Right atrium auricular region (tissue), 2 donors: Measurements from ENCODE around the gene PDZD2. TPM values are rescaled to one million over a fixed set of nuclear protein-coding genes. Genes with fewer than 3 reads are reported as not detected.

Experiments
- DNase-seq: peaks from one replicate; pipeline ENCODE4 v3.0.0-alpha.2; 2019; ENCODE audit warnings: low spot score
- H3K27ac ChIP-seq, 2 donors: fragments of 200-600 bp; sonication (generic); 1 replicate in 1 of 2; 2 replicates in 1 of 2; pipeline ENCODE4 v1.5.1; 2016 to 2019
- H3K27me3 ChIP-seq, 2 donors: fragments of 200-600 bp; sonication (generic); one replicate each; pipeline versions ENCODE4 v1.5.1 to v1.6.0; 2017 to 2019
- H3K36me3 ChIP-seq: fragments of 200-600 bp; sonication (generic); one replicate; pipeline ENCODE4 v1.5.1; 2016
- H3K4me1 ChIP-seq, 2 donors: fragments of 200-600 bp; sonication (generic); one replicate each; pipeline versions ENCODE4 v1.5.1 to v1.6.0; 2017 to 2019
- H3K4me3 ChIP-seq, 2 donors: fragments of 200-600 bp; sonication (generic); 1 replicate in 1 of 2; 2 replicates in 1 of 2; pipeline ENCODE4 v1.5.1; 2017 to 2019; ENCODE audit warnings: mild to moderate bottlenecking in 1 of 2, moderate library complexity in 1 of 2
- H3K9me3 ChIP-seq, 2 donors: fragments of 200-600 bp; sonication (generic); one replicate each; pipeline ENCODE4 v1.5.1; 2019
- total RNA-seq, 2 donors: library from RNA; depleted of rRNA; stranded (reverse); fragments of >200 nt; gene quantifications; one replicate each; pipeline ENCODE4 v1.1.0, GENCODE V29; 2016
- TF ChIP-seq, protein P1 (sequence below), 2 donors: fragments of 200-600 bp; sonication (generic); IDR thresholded peaks; one replicate each; pipeline ENCODE4 v1.5.1; 2019; ENCODE audit warnings: antibody characterized with exemption in 2 of 2

The PDZD2 gene
- total RNA-seq, 2 donors from 2014 or later: 79.5 to 86.4 TPM

DNA sequence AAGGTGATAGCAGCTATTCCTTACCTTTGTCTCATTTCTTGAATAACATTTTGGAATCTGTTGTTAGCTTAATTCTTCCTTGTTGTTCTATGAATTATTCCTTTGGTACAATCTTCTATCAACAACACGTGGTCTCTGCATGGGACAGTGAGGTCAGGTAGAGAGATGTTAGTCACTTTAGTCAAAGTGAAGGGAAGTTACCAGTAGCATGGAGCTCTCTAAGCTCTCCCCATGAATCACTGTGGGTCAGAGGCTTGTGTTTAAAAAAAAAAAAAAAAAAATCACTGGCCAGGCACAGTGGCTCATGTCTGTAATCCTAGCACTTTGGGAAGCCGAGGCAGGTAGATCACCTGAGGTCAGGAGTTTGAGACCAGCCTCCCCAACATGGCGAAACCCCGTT lies 419.2 kb downstream of the PDZD2 start:
- TF ChIP-seq, protein P1, sequence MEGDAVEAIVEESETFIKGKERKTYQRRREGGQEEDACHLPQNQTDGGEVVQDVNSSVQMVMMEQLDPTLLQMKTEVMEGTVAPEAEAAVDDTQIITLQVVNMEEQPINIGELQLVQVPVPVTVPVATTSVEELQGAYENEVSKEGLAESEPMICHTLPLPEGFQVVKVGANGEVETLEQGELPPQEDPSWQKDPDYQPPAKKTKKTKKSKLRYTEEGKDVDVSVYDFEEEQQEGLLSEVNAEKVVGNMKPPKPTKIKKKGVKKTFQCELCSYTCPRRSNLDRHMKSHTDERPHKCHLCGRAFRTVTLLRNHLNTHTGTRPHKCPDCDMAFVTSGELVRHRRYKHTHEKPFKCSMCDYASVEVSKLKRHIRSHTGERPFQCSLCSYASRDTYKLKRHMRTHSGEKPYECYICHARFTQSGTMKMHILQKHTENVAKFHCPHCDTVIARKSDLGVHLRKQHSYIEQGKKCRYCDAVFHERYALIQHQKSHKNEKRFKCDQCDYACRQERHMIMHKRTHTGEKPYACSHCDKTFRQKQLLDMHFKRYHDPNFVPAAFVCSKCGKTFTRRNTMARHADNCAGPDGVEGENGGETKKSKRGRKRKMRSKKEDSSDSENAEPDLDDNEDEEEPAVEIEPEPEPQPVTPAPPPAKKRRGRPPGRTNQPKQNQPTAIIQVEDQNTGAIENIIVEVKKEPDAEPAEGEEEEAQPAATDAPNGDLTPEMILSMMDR (IDR thresholded peaks at IDR 0.05): no peak
- peaks cover 0 to 13% of the 10 kb centered on the region in 2 donors for H3K4me1 ChIP-seq
- DNase-seq: no peak

DNA sequence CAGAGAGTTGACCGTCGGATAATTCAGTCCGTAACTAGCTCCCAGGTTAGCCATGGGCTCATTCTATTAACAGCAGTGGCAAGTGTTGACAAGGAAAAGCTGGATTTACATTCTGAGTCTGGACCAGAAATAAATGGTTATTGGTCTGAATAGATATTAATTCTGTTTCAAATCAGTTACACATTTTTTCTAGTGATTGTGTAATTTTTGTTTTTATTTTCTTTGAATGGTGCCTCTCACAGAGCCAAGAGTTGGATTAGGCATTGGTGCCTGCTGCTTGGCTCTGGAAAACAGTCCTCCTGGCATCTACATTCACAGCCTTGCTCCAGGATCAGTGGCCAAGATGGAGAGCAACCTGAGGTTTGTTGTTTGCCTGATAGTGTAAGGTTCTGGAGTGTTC lies 420.1 kb downstream of the PDZD2 start:
- H3K27me3 ChIP-seq: no peaks in the 10 kb centered on the region
- H3K36me3 ChIP-seq: peaks cover 30% of the 10 kb centered on the region
- H3K4me3 ChIP-seq: no peak overlapping the region
- no peaks in the 10 kb centered on the region for H3K9me3 ChIP-seq
- DNase-seq: no peak
- H3K27ac ChIP-seq: no peak overlapping the region
- TF ChIP-seq, protein P1 (IDR thresholded peaks at IDR 0.05): no peak
- H3K4me1 ChIP-seq: peaks cover 0 to 13% of the 10 kb centered on the region in 2 donors

More for the DNA sequence above, 419.2 kb downstream of the PDZD2 start:
- H3K4me3 ChIP-seq: no peak overlapping the region
- H3K27me3 ChIP-seq: no peaks in the 10 kb centered on the region
- no peak overlapping the region for H3K27ac ChIP-seq
- no peaks in the 10 kb centered on the region for H3K9me3 ChIP-seq
- peaks cover 39% of the 10 kb centered on the region for H3K36me3 ChIP-seq

DNA sequence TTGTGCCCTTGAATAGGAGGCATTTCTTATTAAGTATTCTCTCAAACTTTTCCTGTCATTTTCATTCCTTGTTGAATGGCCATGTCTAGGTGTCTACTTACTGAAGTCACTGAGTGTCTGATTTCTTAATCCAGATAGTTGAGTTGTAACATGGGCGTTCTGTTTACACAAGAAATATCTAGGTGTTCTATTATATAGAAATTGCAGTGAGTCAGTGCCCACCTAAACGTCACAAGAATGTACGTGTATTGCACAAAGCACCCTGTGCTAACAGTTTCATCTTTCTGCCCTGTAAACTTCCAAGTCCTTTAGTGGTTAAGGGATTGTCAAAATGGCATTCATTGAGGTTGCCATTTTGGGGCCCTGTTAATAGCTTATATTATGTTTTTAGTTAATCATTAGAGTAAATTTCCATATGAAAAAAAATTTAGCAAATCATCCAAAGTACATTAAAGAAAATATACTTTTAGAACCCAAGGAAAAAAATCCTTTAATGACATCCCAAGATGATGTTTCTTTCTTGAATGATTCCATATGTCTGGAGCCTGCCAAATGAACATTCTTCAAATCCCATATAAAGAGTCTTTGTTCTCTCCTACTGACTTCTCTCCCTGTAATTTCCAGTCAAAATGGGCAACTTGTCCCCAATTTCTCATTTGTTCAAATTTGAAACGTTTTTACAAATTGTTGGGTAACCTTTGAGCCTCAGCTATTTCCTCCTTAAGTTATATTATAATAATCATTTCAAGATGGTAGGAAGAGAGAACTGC lies 421.0 kb downstream of the PDZD2 start:
- no peaks in the 10 kb centered on the region for H3K9me3 ChIP-seq
- no peaks in the 10 kb centered on the region for H3K27me3 ChIP-seq
- no peak for DNase-seq
- H3K27ac ChIP-seq: no peak overlapping the region
- TF ChIP-seq, protein P1 (IDR thresholded peaks at IDR 0.05): no peak
- H3K4me1 ChIP-seq: peaks cover 0 to 13% of the 10 kb centered on the region in 2 donors
- H3K4me3 ChIP-seq: no peak overlapping the region
- peaks cover 29% of the 10 kb centered on the region for H3K36me3 ChIP-seq

DNA sequence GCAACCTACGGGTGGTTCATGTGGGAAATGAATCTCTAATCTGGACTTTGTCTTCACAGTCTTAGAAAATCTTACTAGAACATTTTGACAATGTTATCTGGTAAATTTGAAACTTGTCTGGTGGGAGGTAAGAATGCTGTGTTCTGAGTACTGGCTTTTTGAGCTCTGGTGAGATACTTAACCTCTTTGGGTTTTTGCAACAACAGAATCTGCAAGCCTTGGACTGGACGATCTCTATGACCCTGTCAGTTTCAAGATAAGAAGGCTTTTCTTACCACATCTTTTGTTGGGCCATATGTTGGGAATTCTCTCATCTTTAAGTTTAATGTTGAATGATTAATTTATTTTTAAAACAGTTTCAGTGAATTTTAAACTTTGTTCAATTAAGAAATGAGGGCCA lies 422.3 kb downstream of the PDZD2 start:
- Histone ChIP-seq H3K27me3 (no peaks in the 10 kb centered on the region), H3K9me3 (no peaks in the 10 kb centered on the region), H3K4me1 (peaks cover 0 to 9% of the 10 kb centered on the region in 2 donors), H3K27ac (no peak overlapping the region), H3K36me3 (peaks cover 29% of the 10 kb centered on the region), H3K4me3 (no peak overlapping the region)
- DNase-seq: no peak
- TF ChIP-seq, protein P1 (IDR thresholded peaks at IDR 0.05): no peak

DNA sequence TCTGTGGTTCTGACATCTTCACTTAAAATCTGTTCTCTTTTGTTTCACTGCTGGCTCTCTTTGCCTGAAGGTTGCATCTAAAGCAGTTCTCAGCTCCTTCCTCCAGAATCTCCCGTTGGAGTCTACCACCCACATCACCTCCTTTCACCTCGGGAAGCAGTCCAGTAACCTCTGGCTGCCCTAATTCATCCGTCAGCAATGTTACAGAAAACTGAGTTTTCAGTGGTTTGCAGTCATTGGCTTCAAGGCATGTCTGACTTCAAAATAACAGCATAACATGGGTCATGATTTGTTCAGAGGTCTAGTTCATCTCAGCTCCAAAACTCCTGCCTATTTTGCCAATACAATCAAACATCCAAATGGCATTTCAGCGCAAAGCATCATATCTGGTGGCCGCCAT lies 427.5 kb downstream of the PDZD2 start:
- peaks cover 25% of the 10 kb centered on the region for H3K36me3 ChIP-seq
- no peak overlapping the region for H3K27ac ChIP-seq
- no peaks in the 10 kb centered on the region for H3K9me3 ChIP-seq
- H3K4me1 ChIP-seq: peaks cover 0 to 6% of the 10 kb centered on the region in 2 donors
- no peaks in the 10 kb centered on the region for H3K27me3 ChIP-seq
- no peak overlapping the region for H3K4me3 ChIP-seq
- TF ChIP-seq, protein P1 (IDR thresholded peaks at IDR 0.05): no peak
- DNase-seq: no peak
